Transverse colon (tissue), 4 donors: Measurements from ENCODE around the gene MTHFS.

ENCODE experiments used
- CTCF ChIP-seq, 5 experiments: fragments of 200-600 bp in 3 of 5; fragments of 450-650 bp in 2 of 5; sonication (generic) in 3 of 5; IDR thresholded peaks; 1 replicate in 2 of 5; 2 replicates in 3 of 5; pipeline ENCODE4 v1.5.1; 2016 to 2017; ENCODE audit warnings: antibody characterized with exemption in 5 of 5, inconsistent platforms in 3 of 5, mild to moderate bottlenecking in 2 of 5, moderate library complexity in 1 of 5
- EP300 ChIP-seq: sonication (generic); formaldehyde crosslinking; IDR thresholded peaks from one replicate; pipeline ENCODE4 v1.6.1; 2017; ENCODE audit warnings: antibody characterized with exemption, low read depth
- POLR2A ChIP-seq: fragments of 450-650 bp; IDR thresholded peaks from one replicate; pipeline ENCODE4 v1.6.1; 2016; ENCODE audit warnings: antibody characterized with exemption, mild to moderate bottlenecking, moderate library complexity
- POLR2AphosphoS5 ChIP-seq, 3 donors: sonication (generic); formaldehyde crosslinking; IDR thresholded peaks; one replicate each; pipeline ENCODE4 v1.6.1; 2016; ENCODE audit warnings: antibody characterized with exemption in 3 of 3

- TF ChIP-seq CTCF (IDR thresholded peaks at IDR 0.05) (no peak), POLR2A (no peak), POLR2AphosphoS5 (IDR thresholded peaks at IDR 0.05) (no peak), EP300 (no peak)
Measured at GRCh38 chr15:79820820-79821219, 76.0 kb downstream of the MTHFS start.
